Right ventricle myocardium superior (tissue), 1 donor: Measurements from ENCODE around the gene VPS50. TPM values are rescaled to one million over a fixed set of nuclear protein-coding genes. Genes with fewer than 3 reads are reported as not detected.

Experiments used
- ATAC-seq: fragments of 200-7000 bp; cut with Tn5 transposase; one replicate; pipeline ENCODE4 v1.9.1; 2020; ENCODE audit warnings: mild to moderate bottlenecking; ENCODE audit not compliant: poor library complexity
- DNase-seq: peaks from one replicate; pipeline ENCODE4 v3.0.0-alpha.2; 2020
- intact Hi-C: fragments of 100-400 bp; cut with DNase I; formaldehyde crosslinking; loops from one replicate; pipeline ENCODE4 v1.11.2; 2022
- total RNA-seq: library from RNA; stranded (reverse); fragmentation: NEBNext Ultra II Directional; extraction: Animal tissue kit (Norgen Biotek cat#: 25700); gene quantifications from one replicate; pipeline ENCODE4 v1.2.1, GENCODE V29; 2021
- donor health status: DM: no; HTN: yes; CAD: no; lungs with severe emphysema.

VPS50 gene
- total RNA-seq, 1 donor from 2014 or later: 17.8 TPM

DNA sequence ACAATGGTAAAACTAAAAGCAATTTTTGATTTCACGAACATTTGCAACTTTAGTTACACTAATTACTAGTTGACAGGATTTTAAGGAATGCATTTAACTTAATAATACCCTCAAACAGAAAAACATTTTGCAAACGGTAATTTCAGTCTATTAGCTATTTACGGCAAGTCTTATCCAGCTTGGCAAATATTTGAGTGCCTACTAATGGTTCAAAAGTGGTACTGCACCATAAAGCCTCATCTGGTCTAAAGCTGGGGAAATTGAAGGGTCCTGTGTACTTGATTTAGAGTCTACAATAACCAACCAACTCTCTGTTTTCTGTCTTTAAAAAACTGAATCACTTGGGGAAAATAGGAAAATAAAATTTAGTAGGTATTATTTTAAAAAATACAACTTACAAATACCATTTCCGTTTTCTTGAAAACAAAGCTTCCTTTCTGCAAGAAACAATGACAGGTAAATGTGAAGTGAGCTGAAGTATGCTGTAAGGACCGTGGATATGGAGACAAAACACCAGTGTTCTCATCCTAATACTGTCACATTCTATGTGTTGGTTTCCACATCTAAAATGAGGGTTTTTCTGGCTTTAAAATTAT lies 142.3 kb downstream of the VPS50 start:
- ATAC-seq (no peak), DNase-seq (no peak)
- intact Hi-C loops: no loop called here

DNA sequence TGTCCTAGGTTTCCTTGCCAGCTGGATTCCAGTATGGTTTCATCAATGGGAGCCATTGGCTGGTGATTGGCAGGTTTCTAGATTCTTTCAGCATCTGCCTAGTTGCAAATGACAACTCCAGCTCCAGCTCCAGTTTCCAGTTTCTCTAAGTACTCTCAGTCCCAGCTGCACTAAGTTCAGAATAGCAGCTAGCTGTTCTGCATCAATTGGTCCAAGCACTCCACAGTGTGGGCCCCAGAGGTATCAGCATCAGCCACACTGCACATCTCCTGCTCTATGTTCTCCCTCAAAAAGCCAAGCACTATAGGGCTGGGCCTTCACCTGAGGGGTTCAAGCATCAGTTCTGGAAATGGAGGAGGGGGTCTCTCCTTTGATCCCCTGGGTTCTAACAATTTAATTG lies 143.4 kb downstream of the VPS50 start:
- ATAC-seq (no peak), DNase-seq (no peak)
- intact Hi-C loops: no loop called here

DNA sequence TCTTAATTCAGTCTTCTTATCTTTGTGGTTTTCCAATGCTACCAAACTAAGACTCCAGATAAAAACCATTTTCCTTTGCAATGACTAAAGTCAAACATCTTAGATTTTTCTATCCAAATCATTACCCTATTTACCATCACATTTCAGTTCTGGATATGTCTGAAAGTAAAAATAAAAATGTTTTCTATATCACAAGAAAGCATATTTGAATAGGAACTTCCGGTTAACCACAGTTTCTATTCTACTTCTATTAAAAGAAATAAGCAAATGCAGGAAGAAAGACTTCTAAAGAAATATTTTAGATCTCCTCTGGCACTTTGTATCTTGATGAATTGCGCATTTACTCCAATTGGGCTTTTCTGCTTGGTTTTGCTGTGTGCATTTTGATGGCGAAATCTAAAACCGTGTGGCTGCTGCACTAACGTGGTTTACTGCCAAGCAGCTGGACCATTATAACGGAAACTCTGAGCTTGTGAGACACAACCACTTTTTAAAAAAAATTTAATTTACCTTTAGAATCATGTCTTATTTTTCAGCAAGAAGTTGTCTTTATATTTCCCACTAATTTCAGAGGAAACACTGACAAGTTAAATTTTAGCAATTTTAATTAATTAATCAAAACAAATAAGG lies 146.1 kb downstream of the VPS50 start:
- ATAC-seq (no peak), DNase-seq (no peak)
- intact Hi-C loops: no loop called here

DNA sequence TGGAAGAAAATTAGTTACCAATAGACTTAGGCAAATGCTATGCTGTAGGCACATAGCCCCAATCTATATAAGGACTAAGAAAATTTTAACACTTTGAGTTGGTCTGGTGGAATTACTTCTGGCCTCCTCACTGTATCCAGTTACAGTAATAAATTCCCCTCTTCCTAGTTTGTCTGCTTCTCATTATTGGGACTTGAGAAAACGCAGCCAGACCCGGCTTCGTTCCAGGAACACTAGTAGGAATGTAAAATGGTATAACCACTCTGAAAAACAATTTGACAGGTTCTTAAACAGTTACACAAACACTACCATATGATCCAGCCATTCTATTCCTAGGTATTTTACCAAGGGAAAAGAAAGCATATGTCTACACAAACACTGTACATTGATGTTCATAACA lies 150.2 kb downstream of the VPS50 start:
- ATAC-seq (no peak), DNase-seq (no peak)
- intact Hi-C loops: no loop called here

DNA sequence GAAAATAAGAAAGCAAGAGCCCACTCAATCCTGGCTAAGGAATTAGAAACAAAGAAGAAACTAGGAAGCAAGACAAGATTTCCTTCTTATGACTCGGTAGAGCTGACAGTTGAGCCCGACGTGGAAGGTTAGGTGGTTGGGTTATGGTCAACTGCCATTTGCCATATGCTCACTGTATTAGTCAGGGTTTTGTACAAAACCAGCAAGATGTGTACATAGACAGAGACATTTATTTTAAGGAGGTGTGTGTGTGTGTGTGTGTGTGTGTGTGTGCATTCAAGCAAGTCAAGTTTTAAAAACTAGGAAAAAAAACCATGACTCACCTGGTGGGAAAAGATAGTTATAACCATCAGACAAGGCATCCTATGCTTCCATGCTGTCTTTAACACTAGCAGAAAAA lies 158.5 kb downstream of the VPS50 start:
- DNase-seq (no peak), ATAC-seq (no peak)
- intact Hi-C loops: no loop called here

DNA sequence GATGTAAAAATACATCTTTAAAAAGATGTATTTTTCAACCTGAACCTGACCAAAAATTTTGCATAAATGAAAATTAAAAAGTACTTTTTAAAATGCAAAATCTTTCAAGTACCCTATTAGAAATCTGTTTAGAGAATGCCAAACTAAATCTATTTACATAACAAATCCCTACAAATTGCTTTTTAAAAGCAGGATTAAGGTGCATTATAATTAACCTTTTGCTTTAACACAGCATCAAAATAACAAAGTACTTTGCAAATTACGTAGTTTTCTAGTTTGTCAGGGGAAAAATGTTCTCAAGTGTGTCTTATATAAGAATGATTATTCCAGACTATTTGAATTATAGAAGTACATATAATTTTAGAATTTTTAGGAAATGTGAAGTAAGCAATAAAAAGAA lies 160.8 kb downstream of the VPS50 start:
- intact Hi-C loops: no loop called here
- ATAC-seq: no peak

DNA sequence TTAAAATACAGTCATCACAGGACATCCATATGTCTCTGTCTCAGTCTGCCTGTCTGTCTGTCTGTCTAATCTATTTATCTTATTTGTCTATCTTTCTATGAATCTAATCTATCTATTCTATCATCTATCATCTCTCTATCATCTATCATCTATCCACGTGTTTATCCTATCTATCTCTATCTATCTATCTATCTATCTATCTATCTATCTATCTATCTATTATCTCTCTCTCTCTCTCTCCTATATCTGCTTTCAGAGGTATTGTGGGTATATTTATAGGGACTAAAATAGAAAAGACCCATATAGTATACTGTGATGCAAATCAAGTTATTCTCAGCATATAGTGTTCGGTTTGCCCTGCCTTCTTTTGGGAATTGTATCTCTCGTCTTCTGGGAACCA lies 167.5 kb downstream of the VPS50 start:
- DNase-seq (no peak), ATAC-seq (no peak)
- intact Hi-C loops: no loop called here

More for the DNA sequence above, 160.8 kb downstream of the VPS50 start:
- DNase-seq: no peak

DNA sequence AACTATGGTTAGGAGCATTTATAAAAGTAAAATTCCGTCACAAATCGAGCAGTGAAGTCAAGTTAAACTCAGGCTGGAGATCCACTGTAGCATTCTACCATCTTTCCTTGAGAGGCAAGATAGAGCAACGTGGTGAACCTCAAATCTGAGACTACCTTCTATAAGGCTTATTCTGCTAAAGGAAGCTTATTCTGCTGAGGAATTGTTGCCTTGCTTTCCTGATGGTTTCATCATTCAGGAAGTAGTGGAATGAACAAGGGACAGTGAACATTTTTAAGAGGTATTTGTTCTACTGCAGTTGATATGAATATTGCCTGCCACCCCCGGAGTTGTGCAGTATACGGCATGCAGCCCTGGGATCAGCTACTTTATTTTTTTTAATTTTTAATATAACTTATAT lies 170.8 kb downstream of the VPS50 start:
- intact Hi-C loops: no loop called here
- ATAC-seq (no peak), DNase-seq (no peak)

DNA sequence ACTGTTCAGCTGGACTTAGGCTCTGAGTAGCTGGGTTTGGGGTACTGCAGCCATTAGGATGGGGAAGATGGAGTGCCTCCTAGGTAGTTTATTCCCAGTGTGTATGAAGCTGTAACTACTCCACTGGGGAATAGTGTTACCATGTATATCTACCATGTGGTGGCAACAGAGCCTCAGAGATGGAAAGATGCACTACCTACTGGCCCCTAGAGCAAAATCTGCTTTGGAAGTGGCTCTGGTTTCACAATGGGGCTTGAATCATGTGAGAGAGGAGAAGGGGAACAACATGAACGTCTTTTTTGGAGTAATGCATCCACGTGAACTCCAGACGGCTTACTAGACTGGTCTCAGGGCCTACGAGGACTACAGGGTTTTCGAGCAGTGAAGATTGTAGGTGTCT lies 175.1 kb downstream of the VPS50 start:
- intact Hi-C loops: no loop called here
- no peak for ATAC-seq
- no peak for DNase-seq

DNA sequence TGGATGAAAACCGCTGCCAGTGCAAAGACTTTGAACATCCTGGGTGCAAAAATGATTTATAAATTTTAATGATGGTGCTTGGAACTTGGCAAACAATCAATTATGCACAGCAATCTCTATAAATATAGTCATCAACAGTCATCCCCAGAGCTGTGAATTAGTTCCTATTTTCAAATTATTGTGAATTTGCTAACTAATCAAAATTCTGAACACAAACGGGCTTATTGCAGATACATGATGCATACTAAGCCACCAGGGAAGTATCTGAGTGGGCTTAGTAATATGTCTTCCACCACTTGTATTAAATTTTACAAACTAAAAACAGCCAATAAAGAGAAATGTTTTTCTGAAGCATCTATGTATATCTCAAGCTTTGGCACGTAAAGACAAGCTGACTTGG lies 177.2 kb downstream of the VPS50 start:
- no peak for DNase-seq
- ATAC-seq: no peak
- intact Hi-C loops: no loop called here

Other genes starting within 250 kb of the VPS50 start
- 2.7 TPM for gene SAMD9, start 114.4 kb upstream of the VPS50 start, total RNA-seq
- 3.7 TPM for gene SAMD9L, start 84.0 kb upstream of the VPS50 start, total RNA-seq
- gene HEPACAM2, start 5.9 kb upstream of the VPS50 start, total RNA-seq: not detected